HepG2 (cell line): ENCODE results near the gene TEX53.

Experiments used
- AFF4 ChIP-seq: sonication (generic); formaldehyde crosslinking; IDR thresholded peaks from 2 replicates; pipeline ENCODE4 v1.4.0; 2020; ENCODE audit warnings: missing genetic modification reagents
- ELF3 ChIP-seq: IDR thresholded peaks from 2 replicates; pipeline ENCODE4 v1.6.1; 2016; ENCODE audit warnings: missing genetic modification reagents, missing compliant biosample characterization
- EZH2 ChIP-seq: conservative IDR thresholded peaks from 2 replicates; pipeline ENCODE4 v1.6.1; 2012; ENCODE audit warnings: mild to moderate bottlenecking, low read depth, low read length, moderate library complexity
- KAT2B ChIP-seq: fragments of 150-350 bp; IDR thresholded peaks from 2 replicates; pipeline ENCODE4 v1.6.1; 2014; ENCODE audit warnings: low read depth, low read length, borderline replicate concordance
- KLF12 ChIP-seq: sonication (generic); formaldehyde crosslinking; IDR thresholded peaks from 2 replicates; pipeline ENCODE4 v1.4.0; 2020; ENCODE audit warnings: missing genetic modification reagents, borderline replicate concordance
- NFE2L1 ChIP-seq: sonication (generic); formaldehyde crosslinking; IDR thresholded peaks from 2 replicates; pipeline ENCODE4 v1.4.0; 2020; ENCODE audit warnings: missing genetic modification reagents, mild to moderate bottlenecking, borderline replicate concordance
- NFYB ChIP-seq: sonication (generic); formaldehyde crosslinking; IDR thresholded peaks from 2 replicates; pipeline ENCODE4 v1.4.0; 2020; ENCODE audit warnings: missing genetic modification reagents
- NR3C1 ChIP-seq: sonication (generic); formaldehyde crosslinking; IDR thresholded peaks from 2 replicates; pipeline ENCODE4 v1.4.0; 2020; ENCODE audit warnings: missing genetic modification reagents
- TAF1 ChIP-seq: sonication (generic); formaldehyde crosslinking; IDR thresholded peaks from 2 replicates; pipeline ENCODE4 v1.4.0; 2020; ENCODE audit warnings: missing genetic modification reagents
- ZFP36 ChIP-seq: fragments of 150-350 bp; IDR thresholded peaks from 2 replicates; pipeline ENCODE4 v1.6.1; 2018; ENCODE audit warnings: borderline replicate concordance, low read length, low read depth; ENCODE audit not compliant: partially characterized antibody
- ZNF33A ChIP-seq: sonication (generic); formaldehyde crosslinking; IDR thresholded peaks from 2 replicates; pipeline ENCODE4 v1.5.1; 2020; ENCODE audit warnings: missing genetic modification reagents, mild to moderate bottlenecking, moderate library complexity, borderline replicate concordance
- ZNF558 ChIP-seq: sonication (generic); formaldehyde crosslinking; IDR thresholded peaks from 2 replicates; pipeline ENCODE4 v1.9.0; 2022; ENCODE audit warnings: mild to moderate bottlenecking, missing genetic modification reagents, borderline replicate concordance
- TF ChIP-seq, protein P1 (sequence below): sonication (generic); formaldehyde crosslinking; IDR thresholded peaks from 2 replicates; pipeline ENCODE4 v1.5.0; 2020; ENCODE audit warnings: mild to moderate bottlenecking, missing genetic modification reagents, moderate library complexity

DNA sequence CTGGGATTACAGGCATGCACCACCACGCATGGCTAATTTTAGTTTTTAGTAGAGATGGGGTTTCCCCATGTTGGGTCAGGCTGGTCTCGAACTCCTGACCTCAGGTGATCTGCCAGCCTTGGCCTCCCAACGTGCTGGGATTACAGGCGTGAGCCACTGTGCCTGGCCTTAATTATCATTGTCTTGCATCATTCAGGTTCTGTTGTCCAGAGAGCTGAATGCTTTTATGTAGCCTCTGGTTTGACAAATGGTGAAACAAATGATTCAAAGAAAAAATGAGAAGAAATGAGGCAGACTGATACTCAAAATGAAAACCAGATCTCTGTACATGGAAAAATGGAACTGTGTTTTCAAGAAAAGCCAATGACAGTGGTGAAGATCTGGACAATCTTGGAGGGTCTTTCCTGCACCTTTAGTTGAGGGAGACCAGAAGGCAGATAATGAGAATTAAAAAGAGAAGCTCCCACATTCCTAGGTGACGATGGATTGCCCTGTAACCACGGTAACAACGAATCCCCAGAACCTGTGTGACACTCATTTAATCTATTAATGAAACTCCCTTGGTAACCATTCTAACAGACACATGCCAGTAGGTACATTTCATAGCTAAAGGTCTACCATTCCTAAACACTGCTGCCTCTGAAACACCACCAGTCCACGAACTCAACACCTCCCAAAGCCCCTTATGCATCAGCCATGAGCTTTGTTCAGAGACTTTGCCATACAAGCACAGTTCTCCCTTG is 22.8 kb upstream of the TEX53 start:
- TF ChIP-seq ZFP36 (no peak), NFE2L1 (CRISPR knock-in tag) (no peak), ZNF558 (CRISPR knock-in tag) (no peak), NR3C1 (CRISPR knock-in tag) (no peak), TAF1 (no peak), EZH2 (no peak), KLF12 (CRISPR knock-in tag) (no peak), NFYB (CRISPR knock-in tag) (no peak), AFF4 (no peak), ELF3 (no peak), KAT2B (no peak), ZNF33A (CRISPR knock-in tag) (no peak)
- TF ChIP-seq, protein P1, sequence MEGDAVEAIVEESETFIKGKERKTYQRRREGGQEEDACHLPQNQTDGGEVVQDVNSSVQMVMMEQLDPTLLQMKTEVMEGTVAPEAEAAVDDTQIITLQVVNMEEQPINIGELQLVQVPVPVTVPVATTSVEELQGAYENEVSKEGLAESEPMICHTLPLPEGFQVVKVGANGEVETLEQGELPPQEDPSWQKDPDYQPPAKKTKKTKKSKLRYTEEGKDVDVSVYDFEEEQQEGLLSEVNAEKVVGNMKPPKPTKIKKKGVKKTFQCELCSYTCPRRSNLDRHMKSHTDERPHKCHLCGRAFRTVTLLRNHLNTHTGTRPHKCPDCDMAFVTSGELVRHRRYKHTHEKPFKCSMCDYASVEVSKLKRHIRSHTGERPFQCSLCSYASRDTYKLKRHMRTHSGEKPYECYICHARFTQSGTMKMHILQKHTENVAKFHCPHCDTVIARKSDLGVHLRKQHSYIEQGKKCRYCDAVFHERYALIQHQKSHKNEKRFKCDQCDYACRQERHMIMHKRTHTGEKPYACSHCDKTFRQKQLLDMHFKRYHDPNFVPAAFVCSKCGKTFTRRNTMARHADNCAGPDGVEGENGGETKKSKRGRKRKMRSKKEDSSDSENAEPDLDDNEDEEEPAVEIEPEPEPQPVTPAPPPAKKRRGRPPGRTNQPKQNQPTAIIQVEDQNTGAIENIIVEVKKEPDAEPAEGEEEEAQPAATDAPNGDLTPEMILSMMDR (CRISPR knock-in tag): no peak
